ENCODE measurements around the gene MYOM3. TPM values are rescaled to one million over a fixed set of nuclear protein-coding genes. Genes with fewer than 3 reads are reported as not detected.

Gene MYOM3
- polyA plus RNA-seq, 1 donor (not counting 4 experiments of a cell fraction or from before 2014, with no cell fraction given), result 0.49 TPM

- TF ChIP-seq CTCF (optimal IDR thresholded peaks at IDR 0.05 in 1 of 3, IDR thresholded peaks at IDR 0.05 in 1 of 3, conservative IDR thresholded peaks at IDR 0.05 in 1 of 3; ENCODE audit: extremely low read depth in 1 of 3, insufficient read depth in 2 of 3, low read length in 3 of 3) (no peak), EZH2 (IDR thresholded peaks at IDR 0.05; ENCODE audit: low read length) (no peak)
- Histone ChIP-seq H2AFZ (ENCODE audit: control insufficient read depth, low read length) (no peak overlapping the region), H3K9me1 (ENCODE audit: control insufficient read depth, extremely low read depth, insufficient read depth, low read length) (no peaks in the 10 kb centered on the region), H3K4me2 (ENCODE audit: control insufficient read depth, extremely low read depth, insufficient read depth, low read depth, low read length) (no peak overlapping the region), H3K27me3 (ENCODE audit: control insufficient read depth, extremely low read depth, insufficient read depth, low read length) (no peaks in the 10 kb centered on the region), H3K79me2 (ENCODE audit: control insufficient read depth, insufficient read depth, low read length) (no peaks in the 10 kb centered on the region), H3K4me3 (ENCODE audit: control insufficient read depth in 2 of 3, extremely low read depth in 1 of 3, insufficient read depth in 2 of 3, low read depth in 1 of 3, low read length in 3 of 3) (no peak overlapping the region), H3K36me3 (ENCODE audit: control insufficient read depth in 2 of 2, extremely low read depth in 1 of 2, insufficient read depth in 2 of 2, low read length in 2 of 2) (no peaks in the 10 kb centered on the region), H3K9ac (ENCODE audit: control insufficient read depth, extremely low read depth, insufficient read depth, low read length) (no peak overlapping the region), H3K9me3 (ENCODE audit: control insufficient read depth, low read depth, low read length) (no peaks in the 10 kb centered on the region), H3K4me1 (ENCODE audit: control insufficient read depth, extremely low read depth, insufficient read depth, low read length) (peaks cover 18% of the 10 kb centered on the region), H3K27ac (ENCODE audit: control insufficient read depth, insufficient read depth, low read length) (no peak overlapping the region), H4K20me1 (ENCODE audit: control insufficient read depth, extremely low read depth, insufficient read depth, low read length) (no peaks in the 10 kb centered on the region)
- FAIRE-seq (no peak), DNase-seq (ENCODE audit: low read depth, low spot score) (no peak)
- dilution Hi-C loops (cut with MboI; ENCODE audit: extremely low pct_ligation_motif_present, low sequenced_read_pairs), result no loop called here
Observed at GRCh38 chr1:24048205-24048869, 63.6 kb downstream of the MYOM3 start.

GRCh38 chr1:24047110-24047477 is 64.8 kb downstream of the MYOM3 start:
- H2AFZ ChIP-seq (ENCODE audit: control insufficient read depth, low read length), result peak overlapping the region; percentile 51
- H3K27ac ChIP-seq (ENCODE audit: control insufficient read depth, insufficient read depth, low read length), result no peak overlapping the region
- H4K20me1 ChIP-seq (ENCODE audit: control insufficient read depth, extremely low read depth, insufficient read depth, low read length), result no peaks in the 10 kb centered on the region
- no peak for TF ChIP-seq EZH2 (IDR thresholded peaks at IDR 0.05; ENCODE audit: low read length)
- TF ChIP-seq CTCF (optimal IDR thresholded peaks at IDR 0.05 in 1 of 3, IDR thresholded peaks at IDR 0.05 in 1 of 3, conservative IDR thresholded peaks at IDR 0.05 in 1 of 3; ENCODE audit: extremely low read depth in 1 of 3, insufficient read depth in 2 of 3, low read length in 3 of 3), result no peak
- peak overlapping the region; percentile 43 for H3K4me2 ChIP-seq (ENCODE audit: control insufficient read depth, extremely low read depth, insufficient read depth, low read depth, low read length)
- H3K9me3 ChIP-seq (ENCODE audit: control insufficient read depth, low read depth, low read length), result no peaks in the 10 kb centered on the region
- no peaks in the 10 kb centered on the region for H3K9me1 ChIP-seq (ENCODE audit: control insufficient read depth, extremely low read depth, insufficient read depth, low read length)
- DNase-seq (ENCODE audit: low read depth, low spot score) (peak; percentile 55), FAIRE-seq (peak; percentile 66)
- no peaks in the 10 kb centered on the region for H3K79me2 ChIP-seq (ENCODE audit: control insufficient read depth, insufficient read depth, low read length)
- H3K27me3 ChIP-seq (ENCODE audit: control insufficient read depth, extremely low read depth, insufficient read depth, low read length), result no peaks in the 10 kb centered on the region
- H3K36me3 ChIP-seq (ENCODE audit: control insufficient read depth in 2 of 2, extremely low read depth in 1 of 2, insufficient read depth in 2 of 2, low read length in 2 of 2), result no peaks in the 10 kb centered on the region
- H3K4me1 ChIP-seq (ENCODE audit: control insufficient read depth, extremely low read depth, insufficient read depth, low read length), result peaks cover 18% of the 10 kb centered on the region
- no peak overlapping the region for H3K4me3 ChIP-seq (ENCODE audit: control insufficient read depth in 2 of 3, extremely low read depth in 1 of 3, insufficient read depth in 2 of 3, low read depth in 1 of 3, low read length in 3 of 3)
- no peak overlapping the region for H3K9ac ChIP-seq (ENCODE audit: control insufficient read depth, extremely low read depth, insufficient read depth, low read length)
- dilution Hi-C loops (cut with MboI; ENCODE audit: extremely low pct_ligation_motif_present, low sequenced_read_pairs), result no loop called here
